Measurements from ENCODE around the gene FBXL13.
"Not testable (repeated sequence)": the region's sequence is repeated elsewhere in the genome, so short reads cannot be mapped to it uniquely, and the experiment has no call there.

DNA sequence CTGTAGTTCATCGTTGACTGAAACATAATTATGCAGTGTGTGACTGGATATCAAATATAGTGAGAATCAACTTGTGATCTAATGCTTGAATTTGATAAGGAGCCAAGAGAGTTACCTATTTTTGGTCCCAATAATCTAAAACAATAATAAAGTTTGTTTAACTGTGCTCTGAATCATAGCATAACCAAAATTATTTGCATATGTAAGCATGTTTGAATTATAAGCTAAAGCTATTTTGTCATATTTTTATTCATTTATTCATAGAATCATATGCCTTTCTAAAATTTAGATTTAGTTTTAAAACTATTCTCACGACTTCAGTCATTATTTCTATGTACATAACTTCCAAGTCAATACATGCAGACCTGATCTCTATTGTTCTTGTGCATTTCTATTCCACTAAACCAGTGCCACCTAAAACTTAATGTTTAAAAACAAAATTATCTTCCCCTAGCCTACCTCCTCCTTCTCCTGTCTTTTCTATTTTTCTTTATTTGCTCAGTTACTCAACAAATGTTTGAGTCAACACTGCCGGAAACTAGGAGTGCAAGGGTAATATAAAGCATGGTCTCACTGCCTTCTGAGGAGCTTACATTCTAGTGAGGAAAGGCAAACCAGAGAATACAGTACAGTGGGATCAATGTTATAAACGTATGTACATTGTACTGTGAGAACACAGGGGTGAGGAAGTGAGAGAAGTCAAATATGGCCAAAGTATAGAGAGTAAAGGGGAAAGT is 284.1 kb downstream of the FBXL13 start:
- TF ChIP-seq SIN3A (IDR thresholded peaks at IDR 0.05; ENCODE audit: borderline replicate concordance, insufficient read depth, low read depth, low read length), result not testable (repeated sequence)
- TF ChIP-seq, protein P1, sequence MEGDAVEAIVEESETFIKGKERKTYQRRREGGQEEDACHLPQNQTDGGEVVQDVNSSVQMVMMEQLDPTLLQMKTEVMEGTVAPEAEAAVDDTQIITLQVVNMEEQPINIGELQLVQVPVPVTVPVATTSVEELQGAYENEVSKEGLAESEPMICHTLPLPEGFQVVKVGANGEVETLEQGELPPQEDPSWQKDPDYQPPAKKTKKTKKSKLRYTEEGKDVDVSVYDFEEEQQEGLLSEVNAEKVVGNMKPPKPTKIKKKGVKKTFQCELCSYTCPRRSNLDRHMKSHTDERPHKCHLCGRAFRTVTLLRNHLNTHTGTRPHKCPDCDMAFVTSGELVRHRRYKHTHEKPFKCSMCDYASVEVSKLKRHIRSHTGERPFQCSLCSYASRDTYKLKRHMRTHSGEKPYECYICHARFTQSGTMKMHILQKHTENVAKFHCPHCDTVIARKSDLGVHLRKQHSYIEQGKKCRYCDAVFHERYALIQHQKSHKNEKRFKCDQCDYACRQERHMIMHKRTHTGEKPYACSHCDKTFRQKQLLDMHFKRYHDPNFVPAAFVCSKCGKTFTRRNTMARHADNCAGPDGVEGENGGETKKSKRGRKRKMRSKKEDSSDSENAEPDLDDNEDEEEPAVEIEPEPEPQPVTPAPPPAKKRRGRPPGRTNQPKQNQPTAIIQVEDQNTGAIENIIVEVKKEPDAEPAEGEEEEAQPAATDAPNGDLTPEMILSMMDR (IDR thresholded peaks at IDR 0.05), result not testable (repeated sequence)
- TF ChIP-seq, protein P2, sequence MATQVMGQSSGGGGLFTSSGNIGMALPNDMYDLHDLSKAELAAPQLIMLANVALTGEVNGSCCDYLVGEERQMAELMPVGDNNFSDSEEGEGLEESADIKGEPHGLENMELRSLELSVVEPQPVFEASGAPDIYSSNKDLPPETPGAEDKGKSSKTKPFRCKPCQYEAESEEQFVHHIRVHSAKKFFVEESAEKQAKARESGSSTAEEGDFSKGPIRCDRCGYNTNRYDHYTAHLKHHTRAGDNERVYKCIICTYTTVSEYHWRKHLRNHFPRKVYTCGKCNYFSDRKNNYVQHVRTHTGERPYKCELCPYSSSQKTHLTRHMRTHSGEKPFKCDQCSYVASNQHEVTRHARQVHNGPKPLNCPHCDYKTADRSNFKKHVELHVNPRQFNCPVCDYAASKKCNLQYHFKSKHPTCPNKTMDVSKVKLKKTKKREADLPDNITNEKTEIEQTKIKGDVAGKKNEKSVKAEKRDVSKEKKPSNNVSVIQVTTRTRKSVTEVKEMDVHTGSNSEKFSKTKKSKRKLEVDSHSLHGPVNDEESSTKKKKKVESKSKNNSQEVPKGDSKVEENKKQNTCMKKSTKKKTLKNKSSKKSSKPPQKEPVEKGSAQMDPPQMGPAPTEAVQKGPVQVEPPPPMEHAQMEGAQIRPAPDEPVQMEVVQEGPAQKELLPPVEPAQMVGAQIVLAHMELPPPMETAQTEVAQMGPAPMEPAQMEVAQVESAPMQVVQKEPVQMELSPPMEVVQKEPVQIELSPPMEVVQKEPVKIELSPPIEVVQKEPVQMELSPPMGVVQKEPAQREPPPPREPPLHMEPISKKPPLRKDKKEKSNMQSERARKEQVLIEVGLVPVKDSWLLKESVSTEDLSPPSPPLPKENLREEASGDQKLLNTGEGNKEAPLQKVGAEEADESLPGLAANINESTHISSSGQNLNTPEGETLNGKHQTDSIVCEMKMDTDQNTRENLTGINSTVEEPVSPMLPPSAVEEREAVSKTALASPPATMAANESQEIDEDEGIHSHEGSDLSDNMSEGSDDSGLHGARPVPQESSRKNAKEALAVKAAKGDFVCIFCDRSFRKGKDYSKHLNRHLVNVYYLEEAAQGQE (IDR thresholded peaks at IDR 0.05; ENCODE audit: insufficient read depth in 1 of 2, low read depth in 2 of 2, low read length in 1 of 2), result not testable (repeated sequence)
